Measurements from ENCODE around the gene CHD9.
A peak's percentile ranks its signal among the peaks of the same experiment; 100 is the strongest.

CHD9 gene, protein sequence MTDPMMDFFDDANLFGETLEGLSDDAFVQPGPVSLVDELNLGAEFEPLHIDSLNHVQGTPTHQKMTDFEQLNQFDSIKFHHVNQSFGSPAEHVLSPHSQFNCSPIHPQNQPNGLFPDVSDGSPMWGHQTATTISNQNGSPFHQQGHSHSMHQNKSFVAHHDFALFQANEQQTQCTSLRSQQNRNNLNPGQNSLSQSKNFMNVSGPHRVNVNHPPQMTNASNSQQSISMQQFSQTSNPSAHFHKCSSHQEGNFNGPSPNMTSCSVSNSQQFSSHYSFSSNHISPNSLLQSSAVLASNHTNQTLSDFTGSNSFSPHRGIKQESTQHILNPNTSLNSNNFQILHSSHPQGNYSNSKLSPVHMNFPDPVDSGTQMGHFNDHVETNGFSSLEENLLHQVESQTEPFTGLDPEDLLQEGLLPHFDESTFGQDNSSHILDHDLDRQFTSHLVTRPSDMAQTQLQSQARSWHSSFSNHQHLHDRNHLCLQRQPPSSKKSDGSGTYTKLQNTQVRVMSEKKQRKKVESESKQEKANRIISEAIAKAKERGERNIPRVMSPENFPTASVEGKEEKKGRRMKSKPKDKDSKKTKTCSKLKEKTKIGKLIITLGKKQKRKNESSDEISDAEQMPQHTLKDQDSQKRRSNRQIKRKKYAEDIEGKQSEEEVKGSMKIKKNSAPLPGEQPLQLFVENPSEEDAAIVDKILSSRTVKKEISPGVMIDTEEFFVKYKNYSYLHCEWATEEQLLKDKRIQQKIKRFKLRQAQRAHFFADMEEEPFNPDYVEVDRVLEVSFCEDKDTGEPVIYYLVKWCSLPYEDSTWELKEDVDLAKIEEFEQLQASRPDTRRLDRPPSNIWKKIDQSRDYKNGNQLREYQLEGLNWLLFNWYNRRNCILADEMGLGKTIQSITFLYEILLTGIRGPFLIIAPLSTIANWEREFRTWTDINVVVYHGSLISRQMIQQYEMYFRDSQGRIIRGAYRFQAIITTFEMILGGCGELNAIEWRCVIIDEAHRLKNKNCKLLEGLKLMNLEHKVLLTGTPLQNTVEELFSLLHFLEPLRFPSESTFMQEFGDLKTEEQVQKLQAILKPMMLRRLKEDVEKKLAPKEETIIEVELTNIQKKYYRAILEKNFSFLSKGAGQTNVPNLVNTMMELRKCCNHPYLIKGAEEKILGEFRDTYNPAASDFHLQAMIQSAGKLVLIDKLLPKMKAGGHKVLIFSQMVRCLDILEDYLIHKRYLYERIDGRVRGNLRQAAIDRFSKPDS (N-terminal part only)

DNA sequence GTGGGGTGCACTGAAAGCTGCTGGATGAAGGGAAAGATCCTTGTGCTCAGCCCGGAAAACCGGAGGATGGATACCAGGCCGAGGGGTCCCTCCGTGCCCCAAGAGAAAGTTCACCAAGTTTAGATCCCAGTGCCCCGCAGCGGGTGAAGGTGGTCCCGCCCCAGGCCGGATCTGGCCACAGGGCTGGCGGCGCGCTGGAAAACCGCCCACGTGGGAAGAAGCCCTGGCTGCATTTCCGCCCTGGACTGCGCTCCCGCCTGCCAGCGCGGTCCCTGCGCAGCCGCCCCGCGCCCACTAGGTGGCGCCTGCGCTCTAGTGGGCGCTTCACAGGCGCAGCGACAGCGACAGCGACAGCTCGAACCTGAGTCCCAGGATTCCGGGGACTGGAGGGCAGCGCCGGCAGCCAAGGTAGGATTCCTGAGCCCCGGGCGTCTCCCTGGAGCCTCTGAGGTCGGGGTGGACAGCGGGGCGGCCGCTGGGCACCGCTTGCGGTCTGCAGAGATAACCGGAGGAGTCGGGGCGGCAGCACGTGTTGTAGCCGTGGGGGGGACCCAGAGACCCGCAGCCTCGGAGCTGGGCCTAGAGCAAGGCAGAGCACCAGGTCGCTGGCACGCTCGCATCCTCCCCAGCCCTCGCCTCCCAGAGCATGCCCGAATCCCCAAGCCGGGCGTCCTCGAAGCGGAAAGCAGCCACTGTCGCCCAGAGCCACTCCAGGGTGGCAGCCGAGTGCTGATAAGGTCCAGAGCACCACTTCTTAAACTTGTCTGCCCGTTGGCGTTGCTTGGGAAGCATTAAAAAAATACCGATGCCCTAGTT lies at the start of gene CHD9:
Gene CHD9, plus strand, starts transcription at position 322 of the 816 bp plus-strand sequence. CDS start 101,099 bp downstream, outside the sequence.
- Histone ChIP-seq H3K36me3 (ENCODE audit: insufficient read depth, low read length) (no peaks in the 10 kb centered on the region), H3K27me3 (ENCODE audit: insufficient read depth, low read length) (no peaks in the 10 kb centered on the region), H3K4me1 (ENCODE audit: insufficient read depth, low read length) (peaks cover 11% of the 10 kb centered on the region), H3K4me3 (ENCODE audit: low read length) (peak within 1 kb of the TSS; percentile 71), H2AFZ (ENCODE audit: low read depth, low read length) (peak within 1 kb of the TSS; percentile 85), H3K9me3 (ENCODE audit: low read length) (no peaks in the 10 kb centered on the region)

DNA sequence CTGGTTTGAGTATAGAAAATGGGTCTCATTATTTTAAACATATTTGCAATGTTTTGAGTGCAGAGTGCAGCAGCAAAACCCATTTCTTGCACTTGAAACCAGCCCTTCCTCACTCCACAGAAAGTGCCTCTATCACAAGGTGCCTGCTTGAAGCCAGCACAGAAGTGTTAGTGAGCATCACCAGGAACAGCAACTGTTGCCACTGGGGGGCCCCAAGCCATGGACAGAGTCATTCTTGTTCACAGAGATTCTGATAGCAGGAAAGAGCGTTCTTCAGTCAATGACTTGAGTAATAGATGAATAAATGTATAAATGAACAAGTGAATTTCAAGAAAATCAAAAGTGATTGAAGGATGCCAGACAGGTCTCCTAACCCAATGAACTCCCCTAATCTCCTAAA lies 47.7 kb upstream of the CHD9 start:
- Histone ChIP-seq H3K4me1 (ENCODE audit: insufficient read depth, low read length) (no peaks in the 10 kb centered on the region), H3K36me3 (ENCODE audit: insufficient read depth, low read length) (no peaks in the 10 kb centered on the region), H3K9me3 (ENCODE audit: low read length) (no peaks in the 10 kb centered on the region), H2AFZ (ENCODE audit: low read depth, low read length) (no peak overlapping the region), H3K4me3 (ENCODE audit: low read length) (no peak overlapping the region), H3K27me3 (ENCODE audit: insufficient read depth, low read length) (no peaks in the 10 kb centered on the region)

DNA sequence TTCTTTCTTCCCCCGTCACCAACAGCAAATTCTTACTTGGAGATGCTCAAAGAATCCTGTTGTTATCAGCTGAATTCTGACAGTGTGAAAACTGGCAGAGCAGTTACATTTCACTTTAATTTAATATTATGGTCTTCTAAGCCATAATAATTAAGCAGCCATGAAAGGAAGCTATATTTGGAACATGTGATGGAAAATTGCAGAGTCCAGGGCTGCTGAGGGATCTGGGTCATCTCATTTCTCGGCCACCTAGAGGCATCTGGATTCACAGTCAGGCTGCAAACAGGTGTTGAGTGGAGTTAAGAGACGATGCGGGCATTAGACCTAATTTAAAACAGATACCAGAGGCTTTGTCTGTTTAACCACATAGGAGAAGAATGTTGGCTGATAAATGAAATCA lies 40.5 kb upstream of the CHD9 start:
- no peak overlapping the region for H2AFZ ChIP-seq (ENCODE audit: low read depth, low read length)
- no peaks in the 10 kb centered on the region for H3K4me1 ChIP-seq (ENCODE audit: insufficient read depth, low read length)
- H3K27me3 ChIP-seq (ENCODE audit: insufficient read depth, low read length): no peaks in the 10 kb centered on the region
- no peak overlapping the region for H3K4me3 ChIP-seq (ENCODE audit: low read length)
- H3K36me3 ChIP-seq (ENCODE audit: insufficient read depth, low read length): no peaks in the 10 kb centered on the region
- H3K9me3 ChIP-seq (ENCODE audit: low read length): no peaks in the 10 kb centered on the region

DNA sequence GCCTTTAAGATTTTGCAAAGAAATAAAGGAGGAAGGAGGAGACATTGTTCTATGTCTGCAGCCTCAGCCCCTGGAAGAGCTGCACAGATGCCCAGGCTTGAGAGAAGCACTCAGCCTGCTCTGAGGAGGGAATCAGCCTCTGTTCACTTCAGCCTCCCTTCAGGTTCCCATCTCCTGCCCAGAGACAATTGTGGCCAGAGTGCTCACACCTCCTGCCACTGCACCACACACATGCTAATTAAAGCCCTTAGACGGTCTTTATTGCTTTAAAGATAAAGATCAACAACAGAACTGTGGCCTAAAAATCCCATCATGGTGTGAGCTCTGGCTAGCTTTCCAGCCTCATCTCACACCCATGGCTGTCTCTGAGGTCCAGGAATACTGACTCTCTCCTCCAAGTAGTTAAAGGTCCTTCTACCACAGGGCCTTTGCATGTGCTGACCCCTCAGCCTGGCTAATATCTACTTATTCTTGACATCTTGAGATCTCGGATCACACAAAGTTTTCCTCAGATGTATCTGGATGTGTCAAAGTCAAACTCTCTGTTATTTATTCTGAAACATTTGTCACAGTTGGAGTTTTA lies 35.9 kb upstream of the CHD9 start:
- no peaks in the 10 kb centered on the region for H3K27me3 ChIP-seq (ENCODE audit: insufficient read depth, low read length)
- H3K9me3 ChIP-seq (ENCODE audit: low read length): no peaks in the 10 kb centered on the region
- no peak overlapping the region for H2AFZ ChIP-seq (ENCODE audit: low read depth, low read length)
- H3K36me3 ChIP-seq (ENCODE audit: insufficient read depth, low read length): no peaks in the 10 kb centered on the region
- no peak overlapping the region for H3K4me3 ChIP-seq (ENCODE audit: low read length)
- no peaks in the 10 kb centered on the region for H3K4me1 ChIP-seq (ENCODE audit: insufficient read depth, low read length)

DNA sequence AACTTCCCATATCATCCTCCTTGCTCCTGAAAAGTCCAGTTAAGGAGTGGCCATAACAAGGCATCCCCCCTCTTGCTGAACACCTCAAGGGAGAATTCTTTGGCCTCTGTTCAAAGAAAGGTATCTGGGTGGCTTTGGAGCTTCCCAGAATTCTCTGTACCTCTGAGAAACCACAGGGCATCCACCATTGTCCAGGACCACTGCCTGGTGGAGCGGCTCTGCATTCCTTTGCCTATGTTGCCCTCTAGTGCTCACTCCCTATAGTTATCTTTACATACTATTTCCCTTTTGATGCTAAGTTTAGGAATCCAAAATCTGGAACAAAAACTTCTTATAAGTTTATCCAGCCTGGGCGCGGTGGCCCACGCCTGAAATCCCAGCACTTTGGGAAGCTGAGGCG lies 32.4 kb upstream of the CHD9 start:
- H3K4me3 ChIP-seq (ENCODE audit: low read length): no peak overlapping the region

DNA sequence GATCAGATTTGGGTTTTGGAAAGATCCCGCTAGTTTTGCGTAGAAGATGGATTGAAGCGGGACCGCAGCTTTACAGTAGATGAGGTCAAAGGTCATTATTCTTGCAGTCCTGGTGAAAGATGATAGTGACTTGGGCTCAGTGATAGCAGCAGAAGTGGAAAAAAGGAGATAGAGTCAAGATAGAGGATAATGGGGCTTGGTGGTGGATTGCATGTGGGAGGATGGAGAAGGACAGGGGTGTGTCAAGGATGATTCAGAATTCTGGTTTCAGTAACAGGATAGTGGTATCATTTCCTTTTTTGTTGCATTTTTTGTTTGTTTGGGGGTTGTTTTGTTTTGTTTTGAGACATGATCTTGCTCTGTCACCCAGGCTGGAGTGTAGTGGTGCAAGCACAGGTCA lies 30.7 kb upstream of the CHD9 start:
- H3K4me1 ChIP-seq (ENCODE audit: insufficient read depth, low read length): no peaks in the 10 kb centered on the region
- no peak overlapping the region for H3K4me3 ChIP-seq (ENCODE audit: low read length)
- H3K36me3 ChIP-seq (ENCODE audit: insufficient read depth, low read length): no peaks in the 10 kb centered on the region
- no peaks in the 10 kb centered on the region for H3K27me3 ChIP-seq (ENCODE audit: insufficient read depth, low read length)
- H2AFZ ChIP-seq (ENCODE audit: low read depth, low read length): no peak overlapping the region
- no peaks in the 10 kb centered on the region for H3K9me3 ChIP-seq (ENCODE audit: low read length)

More for the DNA sequence above, 32.4 kb upstream of the CHD9 start:
- H3K9me3 ChIP-seq (ENCODE audit: low read length): no peaks in the 10 kb centered on the region
- no peaks in the 10 kb centered on the region for H3K4me1 ChIP-seq (ENCODE audit: insufficient read depth, low read length)
- no peaks in the 10 kb centered on the region for H3K27me3 ChIP-seq (ENCODE audit: insufficient read depth, low read length)
- no peaks in the 10 kb centered on the region for H3K36me3 ChIP-seq (ENCODE audit: insufficient read depth, low read length)
- H2AFZ ChIP-seq (ENCODE audit: low read depth, low read length): no peak overlapping the region

DNA sequence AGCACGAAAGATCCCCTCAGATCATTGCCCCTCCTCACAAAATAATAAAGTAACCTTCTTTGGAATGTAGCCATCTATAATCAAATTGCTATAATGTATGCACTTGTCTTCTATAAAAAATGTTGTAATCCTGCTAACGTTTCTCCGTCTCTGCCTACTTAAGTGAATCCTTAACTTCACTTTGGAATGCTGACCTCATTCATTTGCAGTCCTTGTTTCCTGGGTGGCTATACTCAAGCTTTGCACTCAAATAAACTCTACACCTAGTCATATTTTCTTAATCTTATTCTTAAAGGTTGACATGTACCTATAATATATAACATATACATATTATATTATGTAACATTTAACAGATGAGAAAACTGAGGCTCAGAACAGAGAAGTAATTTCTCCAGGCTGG lies 24.8 kb upstream of the CHD9 start:
- Histone ChIP-seq H3K4me3 (ENCODE audit: low read length) (no peak overlapping the region), H3K27me3 (ENCODE audit: insufficient read depth, low read length) (no peaks in the 10 kb centered on the region), H3K4me1 (ENCODE audit: insufficient read depth, low read length) (peaks cover 5% of the 10 kb centered on the region), H2AFZ (ENCODE audit: low read depth, low read length) (no peak overlapping the region), H3K9me3 (ENCODE audit: low read length) (peaks cover 8% of the 10 kb centered on the region), H3K36me3 (ENCODE audit: insufficient read depth, low read length) (no peaks in the 10 kb centered on the region)

DNA sequence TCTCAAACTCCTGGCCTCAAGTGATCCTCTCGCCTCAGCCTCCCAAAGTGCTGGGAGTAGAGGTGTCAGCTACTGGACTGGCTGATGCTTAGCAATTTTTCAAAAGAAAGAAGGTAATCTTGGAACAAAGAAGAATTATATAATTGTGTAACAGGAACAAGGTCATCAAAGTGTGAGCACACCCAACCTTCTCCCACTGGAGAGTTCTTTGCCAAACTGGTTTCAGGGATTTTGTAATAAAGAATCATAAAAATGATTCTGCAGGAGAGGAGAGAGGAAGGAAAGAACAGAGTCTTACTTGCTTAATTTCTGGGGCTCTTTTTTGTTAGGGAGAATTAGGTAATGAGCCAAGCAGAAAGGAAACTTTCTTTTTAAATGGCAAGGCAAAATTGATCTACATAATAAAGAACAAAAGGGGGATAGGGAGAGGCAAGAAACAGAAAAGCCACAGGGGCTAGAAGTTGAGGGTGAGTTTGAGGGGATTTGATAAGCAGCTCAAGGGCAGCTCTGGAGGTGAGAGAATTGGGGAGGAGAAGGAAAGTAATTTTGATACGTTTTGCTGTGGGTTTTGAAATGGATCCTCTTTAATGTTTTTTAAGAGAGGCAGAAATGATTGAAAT lies 23.4 kb upstream of the CHD9 start:
- Histone ChIP-seq H3K4me3 (ENCODE audit: low read length) (no peak overlapping the region), H3K9me3 (ENCODE audit: low read length) (peaks cover 8% of the 10 kb centered on the region), H2AFZ (ENCODE audit: low read depth, low read length) (no peak overlapping the region), H3K27me3 (ENCODE audit: insufficient read depth, low read length) (no peaks in the 10 kb centered on the region), H3K4me1 (ENCODE audit: insufficient read depth, low read length) (peaks cover 5% of the 10 kb centered on the region), H3K36me3 (ENCODE audit: insufficient read depth, low read length) (no peaks in the 10 kb centered on the region)

DNA sequence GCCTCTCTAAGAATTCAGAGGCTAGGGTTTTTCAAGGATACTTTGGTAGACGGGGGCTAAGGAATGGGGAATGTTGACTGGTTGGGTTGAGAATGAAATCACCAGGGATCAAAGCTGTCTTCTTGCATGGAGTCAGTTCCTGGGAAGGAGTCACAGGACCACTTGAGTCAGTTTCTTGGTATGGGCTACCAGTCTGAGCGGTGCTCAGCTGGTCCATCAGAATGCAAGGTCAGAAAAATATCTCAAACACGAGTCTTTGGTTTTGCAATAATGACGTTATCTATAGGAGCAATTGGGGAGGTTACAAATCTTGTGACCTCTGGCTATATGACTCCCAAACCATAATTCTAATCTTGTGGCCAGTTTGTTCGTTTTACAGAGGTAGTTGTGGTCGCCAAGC lies 20.5 kb upstream of the CHD9 start:
- Histone ChIP-seq H3K36me3 (ENCODE audit: insufficient read depth, low read length) (no peaks in the 10 kb centered on the region), H2AFZ (ENCODE audit: low read depth, low read length) (no peak overlapping the region), H3K27me3 (ENCODE audit: insufficient read depth, low read length) (no peaks in the 10 kb centered on the region), H3K9me3 (ENCODE audit: low read length) (peaks cover 8% of the 10 kb centered on the region), H3K4me1 (ENCODE audit: insufficient read depth, low read length) (peaks cover 5% of the 10 kb centered on the region), H3K4me3 (ENCODE audit: low read length) (no peak overlapping the region)

DNA sequence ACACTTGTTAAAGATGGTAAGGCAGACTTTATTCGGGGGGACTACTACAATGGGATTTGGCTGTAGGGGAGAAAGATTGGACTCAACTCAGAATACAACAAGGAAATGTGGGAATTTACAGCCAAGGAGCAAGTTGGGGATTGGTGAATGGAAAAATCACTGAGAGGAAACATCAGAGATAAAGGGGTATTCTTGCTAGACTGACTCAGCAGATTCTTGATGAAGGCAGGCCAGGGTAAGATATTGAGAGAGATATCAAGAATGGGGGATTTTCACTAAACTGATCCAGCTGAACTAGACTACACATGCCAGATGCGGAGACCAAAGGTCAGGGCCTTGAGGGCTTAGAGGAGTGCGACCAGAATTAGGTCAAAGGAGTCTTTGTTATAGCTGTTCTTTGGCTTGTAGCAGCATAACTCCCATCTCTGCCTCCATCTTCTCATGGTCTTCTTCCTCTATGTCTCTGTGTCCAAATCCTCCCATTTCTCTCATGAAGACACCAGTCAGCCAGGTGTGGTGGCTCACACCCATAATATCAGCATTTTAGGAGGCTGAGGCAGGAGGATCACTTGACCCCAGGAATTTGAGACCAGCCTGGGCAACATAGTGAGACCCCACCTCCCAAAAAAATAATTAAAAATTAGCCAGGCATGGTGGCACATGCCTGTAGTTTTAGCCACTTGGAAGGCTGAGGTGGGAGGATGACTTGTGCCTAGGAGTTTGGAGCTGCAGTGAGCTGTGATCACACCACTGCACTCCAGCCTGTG lies 19.4 kb upstream of the CHD9 start:
- Histone ChIP-seq H3K27me3 (ENCODE audit: insufficient read depth, low read length) (no peaks in the 10 kb centered on the region), H3K4me3 (ENCODE audit: low read length) (no peak overlapping the region), H3K36me3 (ENCODE audit: insufficient read depth, low read length) (no peaks in the 10 kb centered on the region), H3K4me1 (ENCODE audit: insufficient read depth, low read length) (peaks cover 5% of the 10 kb centered on the region), H2AFZ (ENCODE audit: low read depth, low read length) (no peak overlapping the region), H3K9me3 (ENCODE audit: low read length) (peaks cover 8% of the 10 kb centered on the region)

DNA sequence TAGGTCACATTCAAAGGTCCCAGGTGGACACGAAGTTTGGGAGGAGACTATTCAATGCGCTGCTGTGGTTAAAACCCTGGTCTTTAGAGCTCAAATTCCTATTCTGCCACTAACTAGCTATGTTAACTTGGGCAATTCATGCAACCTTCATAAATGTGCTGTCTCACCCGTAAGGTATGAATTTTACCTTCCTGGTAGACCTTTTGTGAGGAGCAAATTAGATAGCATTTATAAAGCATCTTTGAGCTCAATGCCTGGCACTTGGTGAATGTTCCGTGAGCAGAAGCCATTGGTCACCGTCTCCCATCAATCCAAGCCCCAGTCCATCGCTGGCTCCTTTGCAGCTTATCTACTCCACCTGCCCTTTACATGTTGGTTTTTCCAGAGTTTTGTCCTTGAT lies 18.7 kb upstream of the CHD9 start:
- Histone ChIP-seq H3K4me1 (ENCODE audit: insufficient read depth, low read length) (peaks cover 5% of the 10 kb centered on the region), H3K4me3 (ENCODE audit: low read length) (no peak overlapping the region), H3K9me3 (ENCODE audit: low read length) (peaks cover 8% of the 10 kb centered on the region), H3K36me3 (ENCODE audit: insufficient read depth, low read length) (no peaks in the 10 kb centered on the region), H2AFZ (ENCODE audit: low read depth, low read length) (no peak overlapping the region), H3K27me3 (ENCODE audit: insufficient read depth, low read length) (no peaks in the 10 kb centered on the region)
